Measurements from ENCODE around the gene SART3.

Gene SART3

DNA sequence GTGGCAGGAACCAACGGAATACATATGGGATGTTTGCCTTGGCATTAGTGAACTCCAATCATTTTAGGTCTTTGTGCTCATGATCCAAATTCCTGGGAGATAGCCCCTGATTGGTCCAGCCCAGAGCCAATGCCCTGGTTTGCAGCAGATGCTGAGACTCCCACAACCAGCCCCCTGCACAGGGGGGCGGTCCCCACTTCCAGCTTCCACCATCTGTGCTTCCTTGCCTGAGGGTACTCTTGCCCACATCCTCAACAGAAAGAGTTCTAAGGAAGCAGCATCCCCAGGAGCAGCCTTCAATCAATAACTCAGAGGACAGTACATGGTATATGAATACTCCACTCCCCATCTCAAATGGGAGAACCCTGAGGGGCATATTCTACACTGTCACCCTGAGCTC is 85.6 kb downstream of the SART3 start:
- no peaks in the 10 kb centered on the region for H3K36me3 ChIP-seq
- H3K9me3 ChIP-seq, result no peaks in the 10 kb centered on the region
- no peaks in the 10 kb centered on the region for H3K27me3 ChIP-seq
- no peak overlapping the region for H3K4me3 ChIP-seq (ENCODE audit: low read depth in 1 of 2, low read length in 1 of 2)
- H3K4me1 ChIP-seq (ENCODE audit: control insufficient read depth in 1 of 2, insufficient read depth in 1 of 2, low read depth in 1 of 2, low read length in 1 of 2), result no peaks in the 10 kb centered on the region
- TF ChIP-seq, protein P1, sequence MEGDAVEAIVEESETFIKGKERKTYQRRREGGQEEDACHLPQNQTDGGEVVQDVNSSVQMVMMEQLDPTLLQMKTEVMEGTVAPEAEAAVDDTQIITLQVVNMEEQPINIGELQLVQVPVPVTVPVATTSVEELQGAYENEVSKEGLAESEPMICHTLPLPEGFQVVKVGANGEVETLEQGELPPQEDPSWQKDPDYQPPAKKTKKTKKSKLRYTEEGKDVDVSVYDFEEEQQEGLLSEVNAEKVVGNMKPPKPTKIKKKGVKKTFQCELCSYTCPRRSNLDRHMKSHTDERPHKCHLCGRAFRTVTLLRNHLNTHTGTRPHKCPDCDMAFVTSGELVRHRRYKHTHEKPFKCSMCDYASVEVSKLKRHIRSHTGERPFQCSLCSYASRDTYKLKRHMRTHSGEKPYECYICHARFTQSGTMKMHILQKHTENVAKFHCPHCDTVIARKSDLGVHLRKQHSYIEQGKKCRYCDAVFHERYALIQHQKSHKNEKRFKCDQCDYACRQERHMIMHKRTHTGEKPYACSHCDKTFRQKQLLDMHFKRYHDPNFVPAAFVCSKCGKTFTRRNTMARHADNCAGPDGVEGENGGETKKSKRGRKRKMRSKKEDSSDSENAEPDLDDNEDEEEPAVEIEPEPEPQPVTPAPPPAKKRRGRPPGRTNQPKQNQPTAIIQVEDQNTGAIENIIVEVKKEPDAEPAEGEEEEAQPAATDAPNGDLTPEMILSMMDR (IDR thresholded peaks at IDR 0.05), result no peak
- no peak overlapping the region for H3K27ac ChIP-seq

GRCh38 chr12:108473400-108474055 is 87.4 kb downstream of the SART3 start:
- no peak overlapping the region for H3K27ac ChIP-seq
- H3K36me3 ChIP-seq, result no peaks in the 10 kb centered on the region
- H3K9me3 ChIP-seq, result no peaks in the 10 kb centered on the region
- TF ChIP-seq, protein P1 (IDR thresholded peaks at IDR 0.05), result no peak
- H3K27me3 ChIP-seq, result no peaks in the 10 kb centered on the region
- H3K4me1 ChIP-seq (ENCODE audit: control insufficient read depth in 1 of 2, insufficient read depth in 1 of 2, low read depth in 1 of 2, low read length in 1 of 2), result no peaks in the 10 kb centered on the region
- H3K4me3 ChIP-seq (ENCODE audit: low read depth in 1 of 2, low read length in 1 of 2), result no peak overlapping the region
